T-helper 17 cell (primary cell): ENCODE data around the gene TRMT112. TPM values are rescaled to one million over a fixed set of nuclear protein-coding genes. Genes with fewer than 3 reads are reported as not detected.
"Not testable (repeated sequence)": the region's sequence is repeated elsewhere in the genome, so short reads cannot be mapped to it uniquely, and the experiment has no call there.

Experiments used
- ATAC-seq: fragments of 150-1000 bp; cut with Tn5 transposase; 2 replicates; pipeline ENCODE4 v1.10.0; 2021; ENCODE audit warnings: mild to moderate bottlenecking, moderate library complexity
- DNase-seq, 3 donors: peaks; one replicate each; pipeline versions ENCODE4 v3.0.0 to v3.0.0-alpha.2; 2020 to 2021
- H3K9me3 ChIP-seq: one replicate; pipeline ENCODE4 v1.7.0; 2013; ENCODE audit warnings: low read length, mild to moderate bottlenecking; ENCODE audit not compliant: control insufficient read depth, poor library complexity, severe bottlenecking
- H3K27ac Mint-ChIP-seq: one replicate; pipeline ENCODE4 v1.8.0; 2022; ENCODE audit warnings: mild to moderate bottlenecking, moderate library complexity, mixed read lengths
- H3K27me3 Mint-ChIP-seq: one replicate; pipeline ENCODE4 v1.8.0; 2022; ENCODE audit warnings: mixed read lengths
- H3K36me3 Mint-ChIP-seq: one replicate; pipeline ENCODE4 v1.8.0; 2022; ENCODE audit warnings: low read depth, mixed read lengths
- H3K4me1 Mint-ChIP-seq: one replicate; pipeline ENCODE4 v1.8.0; 2022; ENCODE audit warnings: mild to moderate bottlenecking, mixed read lengths
- H3K4me3 Mint-ChIP-seq: one replicate; pipeline ENCODE4 v1.8.0; 2022; ENCODE audit warnings: mild to moderate bottlenecking, moderate library complexity, mixed read lengths
- total RNA-seq, 4 donors: library from RNA in 2 of 4; stranded (reverse) in 2 of 4; gene quantifications; one replicate each; pipeline ENCODE4 v1.2.3 and lab custom pipeline; 2022 to 2026

The TRMT112 gene
- total RNA-seq, 2 donors from 2014 or later, result 95.4 to 110 TPM

DNA sequence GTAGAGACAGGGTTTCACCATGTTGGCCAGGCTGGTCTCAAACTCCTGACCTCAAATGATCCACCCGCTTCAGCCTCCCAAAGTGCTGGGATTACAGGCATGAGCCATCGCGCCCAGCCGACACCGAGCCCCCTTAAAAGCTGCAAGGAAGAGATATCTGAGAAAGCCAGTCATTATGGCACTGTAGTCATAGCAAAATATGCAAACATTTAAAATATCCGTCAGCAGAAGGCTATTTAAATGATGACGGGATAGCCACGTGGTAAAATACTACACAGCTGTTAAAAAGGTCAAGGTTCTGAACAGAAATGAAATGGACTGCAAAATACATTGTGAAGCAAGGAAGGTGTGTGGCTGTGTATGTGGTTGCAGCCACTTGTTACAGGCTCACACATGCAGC, 16.2 kb upstream of the TRMT112 start:
- Mint-ChIP-seq H3K36me3 (no peaks in the 10 kb centered on the region), H3K4me1 (peaks cover 12% of the 10 kb centered on the region), H3K4me3 (no peak overlapping the region), H3K27me3 (no peaks in the 10 kb centered on the region), H3K27ac (no peak overlapping the region)
- ATAC-seq (no peak), DNase-seq (no peak)
- no peaks in the 10 kb centered on the region for H3K9me3 ChIP-seq

DNA sequence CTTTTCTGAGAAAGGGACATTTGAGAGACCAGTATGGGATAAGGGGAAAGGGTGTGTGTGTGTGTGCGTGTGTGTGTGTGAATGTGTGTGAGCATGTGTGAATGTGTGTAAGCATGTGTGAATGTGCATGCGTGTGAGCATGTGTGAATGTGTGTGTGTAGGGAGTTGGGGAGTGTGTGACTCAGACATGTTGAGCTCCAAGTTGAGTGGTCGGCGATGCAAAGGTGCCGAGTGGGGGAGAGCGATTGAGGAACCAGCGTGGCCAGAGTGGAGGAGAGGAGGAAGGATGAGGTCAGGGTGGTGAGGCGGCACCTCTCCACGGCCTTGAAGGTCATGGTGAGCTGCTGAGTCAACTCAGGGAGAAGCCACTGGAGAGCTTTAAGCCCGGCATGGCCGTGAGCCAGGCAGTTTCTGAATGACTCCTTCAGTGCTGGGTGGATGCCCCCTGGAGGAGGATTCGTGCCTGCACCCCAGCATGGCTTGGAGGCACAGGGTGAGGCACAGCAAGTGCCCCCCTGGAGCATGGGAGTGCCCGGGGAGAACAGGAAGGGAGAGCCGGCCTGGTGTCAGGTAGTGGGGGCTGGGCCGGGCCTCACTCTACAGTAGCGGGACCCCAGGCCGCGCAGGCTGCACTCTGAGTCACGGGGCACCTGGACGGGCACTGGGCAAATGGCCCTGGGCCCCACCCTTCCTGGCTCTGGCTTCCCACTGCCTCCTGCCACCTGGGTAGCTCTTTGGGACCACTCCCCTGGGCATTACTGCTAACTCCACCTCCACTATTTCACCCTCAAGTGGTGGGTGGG, 14.4 kb upstream of the TRMT112 start:
- peak; percentile 34 to 53 (median 43) for DNase-seq
- H3K9me3 ChIP-seq, result no peaks in the 10 kb centered on the region
- peak; percentile 91 for ATAC-seq
- H3K36me3 Mint-ChIP-seq, result no peaks in the 10 kb centered on the region
- peaks cover 12% of the 10 kb centered on the region for H3K4me1 Mint-ChIP-seq
- peak overlapping the region; percentile 83 for H3K27ac Mint-ChIP-seq
- H3K27me3 Mint-ChIP-seq, result no peaks in the 10 kb centered on the region
- H3K4me3 Mint-ChIP-seq, result peak overlapping the region; percentile 83

DNA sequence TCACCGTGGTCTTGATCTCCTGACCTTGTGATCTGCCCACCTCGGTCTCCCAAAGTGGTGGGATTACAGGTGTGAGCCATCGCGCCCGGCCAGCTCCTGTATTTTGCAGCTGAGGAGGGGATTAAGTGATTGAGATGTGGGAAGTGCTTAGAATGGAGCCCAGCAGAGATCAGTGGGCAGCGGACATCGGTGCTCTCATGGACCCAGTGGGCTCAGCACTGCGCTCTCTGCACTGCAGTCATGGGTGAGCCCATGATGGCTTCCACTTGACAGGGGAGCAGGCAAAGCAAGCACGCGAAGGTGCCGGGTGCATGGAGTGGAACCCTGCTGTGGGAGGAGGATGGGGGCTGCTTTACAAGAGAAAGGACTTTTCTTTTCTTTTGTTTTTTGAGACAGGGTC, 13.5 kb upstream of the TRMT112 start:
- H3K36me3 Mint-ChIP-seq, result no peaks in the 10 kb centered on the region
- no peak for DNase-seq

DNA sequence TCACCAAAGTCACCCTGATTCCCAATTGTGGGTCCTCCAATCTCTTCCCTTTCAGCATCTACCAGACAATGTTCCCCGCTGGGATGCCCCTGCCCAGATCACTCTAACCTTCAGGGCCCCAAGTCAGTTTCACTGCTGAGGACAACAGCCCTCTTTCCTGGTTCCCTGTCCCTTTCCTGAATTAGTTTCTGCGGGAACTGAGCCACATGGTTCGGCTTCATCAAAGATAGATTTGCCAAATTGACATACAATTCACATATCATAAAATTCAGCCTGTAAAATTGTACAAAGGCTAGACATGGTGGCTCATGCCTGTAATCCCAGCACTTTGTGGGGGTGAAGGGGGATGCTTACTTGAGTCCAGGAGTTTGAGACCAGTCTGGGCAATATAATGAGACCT, 10.6 kb upstream of the TRMT112 start:
- Mint-ChIP-seq H3K4me1 (peaks cover 9% of the 10 kb centered on the region), H3K27me3 (no peaks in the 10 kb centered on the region), H3K36me3 (no peaks in the 10 kb centered on the region), H3K27ac (no peak overlapping the region), H3K4me3 (no peak overlapping the region)
- DNase-seq (no peak), ATAC-seq (no peak)
- no peaks in the 10 kb centered on the region for H3K9me3 ChIP-seq

More for the DNA sequence above, 13.5 kb upstream of the TRMT112 start:
- no peak overlapping the region for H3K4me3 Mint-ChIP-seq
- H3K27me3 Mint-ChIP-seq, result no peaks in the 10 kb centered on the region
- ATAC-seq, result no peak
- peaks cover 12% of the 10 kb centered on the region for H3K4me1 Mint-ChIP-seq
- no peaks in the 10 kb centered on the region for H3K9me3 ChIP-seq
- H3K27ac Mint-ChIP-seq, result no peak overlapping the region

DNA sequence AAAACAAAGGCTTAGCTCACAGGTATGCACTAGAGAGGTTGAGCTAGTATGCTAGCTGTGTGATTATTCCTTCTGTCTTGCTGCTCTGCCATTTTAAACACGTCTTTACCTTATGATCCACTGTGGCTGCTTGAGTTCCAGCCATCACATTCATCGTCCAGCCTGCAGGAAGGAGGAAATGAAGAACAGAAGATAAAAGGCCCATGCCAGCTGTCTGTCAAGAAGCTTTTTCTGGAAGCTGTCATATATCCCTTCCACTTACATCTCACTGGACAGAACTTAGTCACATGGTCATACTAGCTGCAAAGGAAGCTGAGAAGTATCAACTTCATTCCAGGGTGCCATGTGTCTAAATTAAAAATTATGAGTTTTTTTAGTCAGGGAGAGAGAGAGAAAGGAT, 10.0 kb upstream of the TRMT112 start:
- no peak overlapping the region for H3K4me3 Mint-ChIP-seq
- no peak for ATAC-seq

DNA sequence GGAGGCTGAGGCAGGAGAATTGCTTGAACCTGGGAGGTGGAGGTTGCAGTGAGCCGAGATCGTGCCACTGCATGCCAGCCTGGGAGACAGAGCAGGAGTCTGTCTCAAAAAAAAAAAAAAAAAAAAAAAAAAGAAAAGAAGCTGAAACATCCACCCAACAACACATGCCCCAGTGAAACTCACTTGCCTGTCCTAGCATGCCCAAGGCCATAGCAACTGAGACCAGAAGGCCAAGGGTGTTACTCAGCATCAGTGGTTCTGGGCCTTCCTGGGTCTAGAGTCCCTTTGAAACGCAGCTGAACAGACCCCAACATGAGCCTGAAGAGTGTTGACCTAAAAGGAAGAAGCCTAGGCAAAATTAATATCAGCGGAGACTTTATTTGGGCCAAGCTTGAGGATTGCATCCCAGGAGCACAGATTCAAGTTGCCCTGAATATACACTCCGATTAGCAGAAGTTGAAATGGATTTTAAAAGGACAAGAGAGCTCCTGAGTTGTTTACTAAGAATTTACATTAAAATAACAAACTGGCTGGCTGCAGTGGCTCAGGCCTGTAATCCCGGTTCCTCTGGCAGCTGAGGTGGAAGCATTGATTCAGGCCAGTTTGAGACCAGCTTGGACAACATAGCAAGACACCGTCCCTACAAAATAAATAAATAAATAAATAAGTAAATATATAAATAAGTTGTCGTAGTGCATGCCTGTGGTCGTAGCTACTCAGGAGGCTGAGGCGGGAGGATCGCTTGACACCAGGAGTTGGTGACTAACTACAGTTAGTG, 7.5 kb upstream of the TRMT112 start:
- DNase-seq (no peak), ATAC-seq (no peak)
- H3K27me3 Mint-ChIP-seq, result no peaks in the 10 kb centered on the region
- H3K4me1 Mint-ChIP-seq, result peaks cover 6% of the 10 kb centered on the region
- no peaks in the 10 kb centered on the region for H3K9me3 ChIP-seq
- H3K4me3 Mint-ChIP-seq, result no peak overlapping the region
- H3K36me3 Mint-ChIP-seq, result peaks cover 6% of the 10 kb centered on the region
- peak overlapping the region; percentile 62 for H3K27ac Mint-ChIP-seq

More for the DNA sequence above, 10.0 kb upstream of the TRMT112 start:
- H3K36me3 Mint-ChIP-seq, result no peaks in the 10 kb centered on the region
- H3K4me1 Mint-ChIP-seq, result peaks cover 9% of the 10 kb centered on the region
- H3K27me3 Mint-ChIP-seq, result no peaks in the 10 kb centered on the region
- no peaks in the 10 kb centered on the region for H3K9me3 ChIP-seq
- no peak for DNase-seq
- H3K27ac Mint-ChIP-seq, result no peak overlapping the region

DNA sequence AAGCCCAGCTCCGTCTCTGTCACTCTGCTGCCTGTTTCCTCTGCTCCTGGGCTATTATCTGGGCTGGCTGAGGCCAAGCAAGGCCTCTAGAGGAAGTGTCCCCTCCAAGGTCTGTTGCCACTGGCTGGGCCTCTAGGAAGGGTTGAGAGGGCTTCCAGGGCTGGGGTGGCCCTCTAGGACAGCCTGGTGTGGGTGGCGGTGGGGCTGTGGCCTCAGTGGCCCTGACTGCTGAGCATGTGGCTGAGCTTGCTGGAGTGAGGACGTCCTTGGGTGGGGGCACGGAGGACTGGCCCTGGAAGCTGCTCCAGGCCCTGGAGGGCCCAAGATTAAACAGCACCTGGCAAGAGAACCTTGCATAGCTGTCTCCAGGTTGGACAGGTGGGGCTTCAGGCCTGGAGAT, 6.6 kb upstream of the TRMT112 start:
- H3K27me3 Mint-ChIP-seq, H3K9me3 ChIP-seq, H3K4me3 Mint-ChIP-seq, H3K36me3 Mint-ChIP-seq, ATAC-seq, DNase-seq: not testable (repeated sequence)
- peak overlapping the region; percentile 62 for H3K27ac Mint-ChIP-seq
- peaks cover 13% of the 10 kb centered on the region for H3K4me1 Mint-ChIP-seq

GRCh38 chr11:64323373-64323772, 6.0 kb upstream of the TRMT112 start:
- Mint-ChIP-seq H3K36me3 (peaks cover 6% of the 10 kb centered on the region), H3K4me3 (no peak overlapping the region), H3K4me1 (peaks cover 16% of the 10 kb centered on the region), H3K27me3 (no peaks in the 10 kb centered on the region), H3K27ac (no peak overlapping the region)
- no peaks in the 10 kb centered on the region for H3K9me3 ChIP-seq
- ATAC-seq (no peak), DNase-seq (no peak)

- Mint-ChIP-seq H3K36me3 (peaks cover 6% of the 10 kb centered on the region), H3K4me1 (peaks cover 19% of the 10 kb centered on the region), H3K27me3 (no peaks in the 10 kb centered on the region), H3K27ac (no peak overlapping the region), H3K4me3 (no peak overlapping the region)
- no peaks in the 10 kb centered on the region for H3K9me3 ChIP-seq
- DNase-seq, result no peak
- ATAC-seq, result no peak
These were observed 5.5 kb upstream of the TRMT112 start for GRCh38 chr11:64322925-64323260.

- no peaks in the 10 kb centered on the region for H3K27me3 Mint-ChIP-seq
- no peak overlapping the region for H3K4me3 Mint-ChIP-seq
- H3K27ac Mint-ChIP-seq, result no peak overlapping the region
- H3K9me3 ChIP-seq, result no peaks in the 10 kb centered on the region
- no peak for ATAC-seq
- H3K36me3 Mint-ChIP-seq, result peaks cover 6% of the 10 kb centered on the region
- H3K4me1 Mint-ChIP-seq, result peaks cover 27% of the 10 kb centered on the region
- DNase-seq, result no peak
These were observed 4.2 kb upstream of the TRMT112 start for GRCh38 chr11:64321533-64321932.

DNA sequence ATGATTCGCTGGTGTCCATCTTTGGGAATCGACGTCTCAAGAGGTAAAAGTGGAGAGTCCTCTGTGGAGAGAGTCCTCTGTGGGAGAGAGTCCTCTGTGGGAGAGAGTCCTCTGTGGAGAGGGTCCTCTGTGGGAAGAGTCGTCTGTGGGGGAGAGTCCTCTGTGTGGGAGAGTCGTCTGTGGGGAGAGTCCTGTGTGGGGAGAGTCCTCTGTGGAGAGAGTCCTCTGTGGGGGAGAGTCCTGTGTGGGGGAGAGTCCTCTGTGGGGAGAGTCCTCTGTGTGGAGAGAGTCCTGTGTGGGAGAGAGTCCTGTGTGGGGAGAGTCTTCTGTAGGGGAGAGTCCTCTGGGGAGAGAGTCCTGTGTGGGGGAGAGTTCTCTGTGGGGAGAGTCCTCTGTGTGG, 3.7 kb upstream of the TRMT112 start:
- Mint-ChIP-seq H3K36me3 (peaks cover 6% of the 10 kb centered on the region), H3K27me3 (no peaks in the 10 kb centered on the region), H3K27ac (no peak overlapping the region), H3K4me3 (peak overlapping the region; percentile 43), H3K4me1 (peaks cover 29% of the 10 kb centered on the region)
- no peaks in the 10 kb centered on the region for H3K9me3 ChIP-seq
- DNase-seq, result no peak
- ATAC-seq, result no peak

- DNase-seq, result no peak
- no peaks in the 10 kb centered on the region for H3K9me3 ChIP-seq
- H3K36me3 Mint-ChIP-seq, result peaks cover 6% of the 10 kb centered on the region
- H3K27me3 Mint-ChIP-seq, result no peaks in the 10 kb centered on the region
- peaks cover 29% of the 10 kb centered on the region for H3K4me1 Mint-ChIP-seq
- ATAC-seq, result no peak
- H3K27ac Mint-ChIP-seq, result no peak overlapping the region
- H3K4me3 Mint-ChIP-seq, result no peak overlapping the region
These were observed 3.2 kb upstream of the TRMT112 start for GRCh38 chr11:64320556-64320955.

DNA sequence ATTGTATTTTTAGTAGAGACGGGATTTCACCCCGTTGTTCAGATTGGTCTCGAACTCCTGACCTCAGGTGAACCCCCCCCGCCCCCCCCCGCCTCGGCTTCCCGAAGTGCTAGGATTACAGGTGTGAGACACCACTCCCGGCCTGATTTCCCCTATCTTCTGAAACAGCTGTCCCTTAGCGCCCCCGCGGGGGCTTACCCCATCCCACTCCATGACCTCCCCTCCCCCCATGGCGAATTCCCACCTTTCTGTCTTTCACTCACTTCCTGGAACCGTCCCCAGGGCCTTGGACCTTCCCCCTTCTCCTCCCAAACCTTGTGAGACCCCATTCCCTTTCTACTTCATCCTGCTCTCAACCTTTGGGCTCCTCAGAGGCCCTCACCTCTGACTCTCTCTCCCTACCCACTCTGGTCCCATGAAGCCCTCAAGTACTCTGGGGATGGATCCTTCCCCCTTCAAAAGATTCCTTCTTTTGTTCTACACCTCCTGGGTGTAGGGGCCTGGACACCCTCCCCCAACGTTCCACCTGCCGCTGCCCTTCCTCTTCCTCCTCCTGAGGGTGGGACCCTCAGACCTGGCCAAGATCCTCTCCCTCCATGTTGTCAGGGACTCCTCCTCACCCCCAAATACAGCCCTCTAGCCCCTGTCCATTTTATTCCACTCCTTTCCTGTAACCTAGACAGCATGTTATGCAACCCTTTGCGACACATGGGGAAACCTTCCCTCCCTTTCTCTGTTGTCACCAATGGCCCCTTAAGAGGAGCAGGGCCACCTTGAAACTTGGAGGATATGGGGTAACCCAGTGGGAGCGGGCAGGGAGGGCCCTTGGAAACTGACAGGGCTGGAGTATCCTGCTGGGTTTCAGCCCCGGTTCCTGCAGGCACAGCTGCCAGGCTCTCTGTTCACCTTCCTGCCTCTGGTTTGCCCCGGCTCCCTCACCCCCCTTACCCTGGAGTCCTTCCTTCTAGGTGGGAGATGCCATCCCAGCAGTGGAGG, 1.7 kb upstream of the TRMT112 start:
- H3K4me3 Mint-ChIP-seq, result peak overlapping the region; percentile 96
- DNase-seq (no peak), ATAC-seq (no peak)
- H3K27me3 Mint-ChIP-seq, result no peaks in the 10 kb centered on the region
- H3K36me3 Mint-ChIP-seq, result peaks cover 6% of the 10 kb centered on the region
- no peaks in the 10 kb centered on the region for H3K9me3 ChIP-seq
- peaks cover 29% of the 10 kb centered on the region for H3K4me1 Mint-ChIP-seq
- peak overlapping the region; percentile 98 for H3K27ac Mint-ChIP-seq
